Ovary (tissue), 9 donors: Measurements from ENCODE around the gene OPRL1. TPM values are rescaled to one million over a fixed set of nuclear protein-coding genes. Genes with fewer than 3 reads are reported as not detected.

Experiments
- DNase-seq, 5 donors: peaks; one replicate each; pipeline ENCODE4 v3.0.0-alpha.2; 2019 to 2020
- H3K27ac ChIP-seq, 2 donors: fragments of 200-600 bp; one replicate each; pipeline versions ENCODE4 v1.5.1 to v1.8.0; 2019 to 2022
- H3K27me3 ChIP-seq: fragments of 200-600 bp; one replicate; pipeline ENCODE4 v1.8.0; 2022
- H3K36me3 ChIP-seq: fragments of 200-600 bp; sonication (generic); one replicate; pipeline ENCODE4 v1.5.1; 2019
- H3K4me1 ChIP-seq: one replicate; pipeline ENCODE4 v1.8.1; 2013; ENCODE audit warnings: mild to moderate bottlenecking, moderate library complexity; ENCODE audit not compliant: insufficient read depth
- H3K4me3 ChIP-seq: fragments of 200-600 bp; sonication (generic); one replicate; pipeline ENCODE4 v1.5.1; 2017
- H3K9me3 ChIP-seq, 2 donors: fragments of 200-600 bp in 1 of 2; sonication (generic) in 1 of 2; one replicate each; pipeline versions ENCODE4 v1.5.1 to v1.8.1; 2013 to 2019; ENCODE audit warnings: mild to moderate bottlenecking in 1 of 2, moderate library complexity in 1 of 2
- CTCF ChIP-seq, 3 donors: fragments of 450-650 bp in 2 of 3; fragments of 200-600 bp in 1 of 3; IDR thresholded peaks; one replicate each; pipeline versions ENCODE4 v1.5.1 to v1.8.0; 2016 to 2022; ENCODE audit warnings: antibody characterized with exemption in 3 of 3, mild to moderate bottlenecking in 1 of 3
- EP300 ChIP-seq: sonication (generic); formaldehyde crosslinking; IDR thresholded peaks from one replicate; pipeline ENCODE4 v1.6.1; 2017; ENCODE audit warnings: antibody characterized with exemption
- POLR2A ChIP-seq: fragments of 450-650 bp; IDR thresholded peaks from one replicate; pipeline ENCODE4 v1.6.1; 2017; ENCODE audit warnings: antibody characterized with exemption, mild to moderate bottlenecking, moderate library complexity
- WGBS, 3 donors: extraction: QIAGEN DNeasy Blood & Tissue Kit in 1 of 3; methylation state at CpG; one replicate each; pipeline versions ENCODE4 v1.1.5 to v1.1.7; 2013 to 2017; 5-methylcytosine and 5-hydroxymethylcytosine counted together
- intact Hi-C, 4 donors: fragments of 100-400 bp; cut with DNase I; formaldehyde crosslinking; loops; one replicate each; pipeline versions ENCODE4 v1.11.0 to v1.15.1; 2022 to 2023
- polyA plus RNA-seq, 2 donors: library from polyadenylated mRNA; stranded (reverse); fragments of 200-250 nt in 1 of 2; fragments of 350-450 nt in 1 of 2; fragmentation: Illumina TruSeq in 1 of 2; extraction: RNeasy Lipid Tissue Mini Kit (QIAGEN cat#74804) in 1 of 2; gene quantifications; one replicate each; pipeline ENCODE4 v1.2.3, GENCODE V29; 2013 to 2014
- total RNA-seq, 7 donors: library from RNA; depleted of rRNA in 2 of 7; stranded (reverse); fragments of >200 nt in 2 of 7; fragmentation: NEBNext Ultra II Directional in 3 of 7; extraction: Animal tissue kit (Norgen Biotek cat#: 25700) in 3 of 7; gene quantifications; one replicate each; pipeline versions ENCODE4 v1.1.0 to v1.2.4, GENCODE V29; 2016 to 2023
- donor health status: DM: no; HTN: no; CAD: no; lungs with moderate emphysema.
- donor health status: DM: no; HTN: no; CAD: no.
- donor health status: Bipolar disorder and iron deficiency.
- donor health status: DM: yes; HTN: yes; CAD: no.
- donor health status: DM: no; HTN: no; CAD: no.
- donor health status: DM: yes; HTN: yes; CAD: no.

Gene OPRL1
- total and polyA plus RNA-seq, 9 donors: 0.12 to 0.80 (median 0.43) TPM

GRCh38 chr20:64139199-64140060 lies 59.5 kb downstream of the OPRL1 start:
- TF ChIP-seq POLR2A: no peak
- no peak for TF ChIP-seq CTCF (IDR thresholded peaks at IDR 0.05)
- TF ChIP-seq EP300: no peak
- Histone ChIP-seq H3K9me3 (no peaks in the 10 kb centered on the region), H3K27ac (no peak overlapping the region), H3K4me1 (no peaks in the 10 kb centered on the region), H3K27me3 (no peaks in the 10 kb centered on the region), H3K4me3 (no peak overlapping the region), H3K36me3 (no peaks in the 10 kb centered on the region)
- intact Hi-C loops: no loop called here
- peak in 1 of 5 donors; percentile 21 for DNase-seq
- WGBS, 3 donors: 69 to 71% (median 70%) methylated on average over 21 of the region's 21 CpGs

- no peaks in the 10 kb centered on the region for H3K27me3 ChIP-seq
- no peaks in the 10 kb centered on the region for H3K36me3 ChIP-seq
- 66 to 72% (median 71%) methylated on average over 13 of the region's 13 CpGs for WGBS, 3 donors
- DNase-seq: peak in 1 of 5 donors; percentile 8
- H3K4me1 ChIP-seq: no peaks in the 10 kb centered on the region
- H3K4me3 ChIP-seq: no peak overlapping the region
- H3K9me3 ChIP-seq: no peaks in the 10 kb centered on the region
- TF ChIP-seq POLR2A: no peak
- TF ChIP-seq EP300: no peak
- no peak for TF ChIP-seq CTCF (IDR thresholded peaks at IDR 0.05)
- intact Hi-C loops: no loop called here
- H3K27ac ChIP-seq: no peak overlapping the region
These were observed 60.4 kb downstream of the OPRL1 start for GRCh38 chr20:64140061-64140931.

GRCh38 chr20:64140956-64141355 lies 61.1 kb downstream of the OPRL1 start:
- H3K4me1 ChIP-seq: no peaks in the 10 kb centered on the region
- no peak overlapping the region for H3K27ac ChIP-seq
- intact Hi-C loops: no loop called here
- DNase-seq: peak in 1 of 5 donors; percentile 8
- TF ChIP-seq CTCF (IDR thresholded peaks at IDR 0.05) (no peak), POLR2A (no peak), EP300 (no peak)
- 49 to 66% (median 51%) methylated on average over 10 of the region's 10 CpGs for WGBS, 3 donors
- H3K9me3 ChIP-seq: no peaks in the 10 kb centered on the region
- H3K4me3 ChIP-seq: no peak overlapping the region
- no peaks in the 10 kb centered on the region for H3K27me3 ChIP-seq
- H3K36me3 ChIP-seq: no peaks in the 10 kb centered on the region

DNA sequence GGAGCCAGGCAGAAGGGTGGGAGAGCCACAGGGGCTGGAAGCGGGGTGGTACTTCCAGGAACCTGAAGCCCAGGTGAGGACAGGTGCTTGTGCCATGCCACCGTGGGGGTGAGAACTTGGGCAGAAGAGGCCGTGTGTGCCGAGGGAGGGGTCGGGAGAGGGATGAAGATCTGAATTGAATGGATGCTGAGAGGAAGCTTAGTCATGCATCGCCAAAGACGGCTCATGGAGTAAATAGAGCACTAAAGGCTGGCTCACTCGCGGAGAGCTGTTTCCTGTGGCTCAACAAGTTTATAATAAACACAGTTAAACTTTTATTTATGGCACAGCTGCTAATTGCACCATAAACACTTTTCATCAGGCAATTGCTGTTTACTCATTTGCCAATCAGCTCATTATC lies 62.7 kb downstream of the OPRL1 start:
- no peaks in the 10 kb centered on the region for H3K27me3 ChIP-seq
- H3K9me3 ChIP-seq: no peaks in the 10 kb centered on the region
- 23 to 30% (median 26%) methylated on average over 9 of the region's 9 CpGs for WGBS, 3 donors
- no peaks in the 10 kb centered on the region for H3K36me3 ChIP-seq
- H3K4me3 ChIP-seq: no peak overlapping the region
- no peak overlapping the region for H3K27ac ChIP-seq
- intact Hi-C loops: no loop called here
- peak in 1 of 5 donors; percentile 11 for DNase-seq
- no peak for TF ChIP-seq EP300
- no peak for TF ChIP-seq CTCF (IDR thresholded peaks at IDR 0.05)
- no peak for TF ChIP-seq POLR2A
- H3K4me1 ChIP-seq: no peaks in the 10 kb centered on the region
